HG03571 (cell line): Measurements from ENCODE around the gene AGAP1.

Experiments used
- ATAC-seq: cut with Tn5 transposase; IDR thresholded peaks from one replicate; pipeline ENCODE4 v1.9.1; 2021; ENCODE audit not compliant: unreplicated experiment

The AGAP1 gene

DNA sequence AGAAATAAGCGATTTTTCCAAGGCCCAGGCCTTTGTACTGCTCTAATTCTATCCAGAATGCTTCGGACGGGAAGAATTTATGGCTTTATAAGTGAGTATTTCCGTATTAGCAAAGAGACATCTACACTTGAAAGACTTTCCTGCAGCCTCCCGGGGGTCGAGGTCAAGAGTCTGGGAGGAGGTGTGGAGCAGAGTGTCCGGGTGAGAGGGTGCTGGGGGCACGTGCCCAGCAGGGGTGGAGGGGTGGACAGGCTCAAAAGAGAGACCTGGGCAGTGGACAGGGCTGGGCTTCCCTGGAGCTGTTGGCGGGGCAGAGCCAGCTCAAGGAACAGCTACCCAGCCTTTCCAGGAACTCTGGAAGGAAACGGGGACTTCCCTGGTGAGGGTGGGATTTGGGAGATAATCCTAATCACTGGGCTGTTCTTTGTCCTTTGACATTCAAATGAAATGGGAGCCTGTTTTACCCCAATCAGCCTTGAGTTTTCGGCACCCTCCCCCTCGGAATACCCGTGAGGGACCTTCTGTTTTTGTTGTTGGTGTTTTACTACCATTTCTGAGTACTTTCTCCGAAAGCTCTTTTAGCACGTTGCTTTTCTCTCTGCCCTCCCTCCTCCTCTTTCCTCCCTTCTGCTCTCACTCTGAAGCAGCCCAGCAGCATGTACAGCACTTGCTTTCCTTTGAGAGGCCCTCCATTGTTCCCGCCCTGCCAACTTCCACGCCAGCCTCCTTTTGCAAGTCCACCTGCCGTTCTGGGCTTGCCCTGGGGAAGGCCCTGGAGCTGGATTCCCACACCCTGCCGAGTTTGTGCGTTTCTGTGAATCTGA is 164.7 kb downstream of the AGAP1 start:
- ATAC-seq, result no peak

- ATAC-seq, result no peak
Measured at GRCh38 chr2:235659767-235660322, 166.0 kb downstream of the AGAP1 start.

GRCh38 chr2:235660484-235661082 is 166.7 kb downstream of the AGAP1 start:
- ATAC-seq, result no peak

DNA sequence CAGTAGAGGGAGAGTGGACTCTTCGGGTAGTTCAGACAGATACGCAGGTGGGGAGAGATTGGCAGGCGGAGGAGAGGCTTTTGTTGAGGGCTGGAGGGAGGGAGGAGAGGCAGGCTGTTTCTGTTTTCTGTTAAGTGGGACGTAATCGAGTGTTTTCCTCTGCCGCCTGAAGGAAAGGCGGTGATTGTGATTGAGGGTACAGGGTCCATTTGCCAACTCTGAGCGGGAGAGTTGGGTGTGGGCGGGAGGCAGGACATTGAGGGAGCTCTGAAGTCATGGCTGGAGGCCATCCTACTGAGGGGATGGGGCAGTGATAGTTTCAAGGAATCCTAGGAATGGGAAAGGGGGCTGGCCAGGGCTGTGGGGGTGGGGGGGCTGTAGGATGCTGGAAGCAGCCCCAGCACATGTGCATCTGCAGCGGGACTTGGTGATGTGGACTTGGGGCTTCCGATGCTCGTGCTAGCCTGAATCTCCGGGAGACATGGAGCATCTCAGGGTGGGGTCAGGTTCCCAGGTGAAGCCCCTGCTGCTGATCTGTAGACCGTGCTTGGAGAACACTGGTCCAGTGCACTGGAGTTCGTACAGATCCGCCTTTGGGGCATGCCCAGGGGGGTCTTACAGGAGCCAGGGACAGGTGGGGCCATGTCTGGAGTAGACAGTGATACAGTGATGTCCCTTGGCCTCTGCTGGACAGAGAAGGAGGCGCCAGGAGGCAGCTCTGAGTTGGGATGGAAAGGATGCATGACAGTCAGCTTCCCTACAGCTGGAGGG is 167.5 kb downstream of the AGAP1 start:
- ATAC-seq, result no peak

DNA sequence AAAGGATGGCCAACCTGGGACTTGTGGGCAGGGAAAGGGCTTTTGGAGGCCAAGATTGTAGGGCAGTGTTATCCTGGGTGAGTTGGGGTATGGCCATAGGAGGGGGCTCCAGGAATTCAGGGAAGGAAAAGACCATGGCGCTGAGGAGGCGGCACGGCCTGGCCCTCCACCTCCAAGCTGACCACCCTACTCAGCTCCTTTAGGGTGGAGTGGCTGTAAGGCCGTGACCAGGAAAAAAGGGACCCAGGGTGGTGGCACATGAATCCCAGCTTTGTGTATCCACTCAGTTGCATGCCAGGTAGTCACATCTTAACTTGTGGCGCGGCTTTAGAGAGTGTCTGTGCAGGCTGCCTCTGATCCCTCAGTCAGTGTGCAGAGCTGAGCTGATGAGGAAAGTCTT is 168.1 kb downstream of the AGAP1 start:
- no peak for ATAC-seq

DNA sequence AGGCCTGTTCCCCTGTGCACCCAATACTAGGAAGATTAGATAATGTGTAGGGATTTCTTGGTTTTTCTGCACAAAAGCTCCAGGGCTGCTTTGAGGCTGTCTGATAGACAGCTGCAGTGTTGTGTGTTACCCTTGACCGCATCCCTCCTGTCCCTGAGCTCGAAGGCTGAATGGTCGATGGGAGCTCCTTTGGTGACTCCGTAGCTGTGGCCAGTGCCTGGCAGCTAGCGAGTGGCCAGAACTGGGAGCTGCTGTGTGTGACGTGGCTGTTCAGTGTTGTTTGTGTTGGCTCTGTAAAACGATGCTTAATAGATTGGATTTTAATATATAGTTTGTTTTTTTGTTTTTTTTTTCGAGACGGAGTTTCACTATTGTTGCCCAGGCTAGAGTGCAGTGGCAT is 170.0 kb downstream of the AGAP1 start:
- ATAC-seq, result no peak

GRCh38 chr2:235665661-235666212 is 171.9 kb downstream of the AGAP1 start:
- ATAC-seq, result no peak

DNA sequence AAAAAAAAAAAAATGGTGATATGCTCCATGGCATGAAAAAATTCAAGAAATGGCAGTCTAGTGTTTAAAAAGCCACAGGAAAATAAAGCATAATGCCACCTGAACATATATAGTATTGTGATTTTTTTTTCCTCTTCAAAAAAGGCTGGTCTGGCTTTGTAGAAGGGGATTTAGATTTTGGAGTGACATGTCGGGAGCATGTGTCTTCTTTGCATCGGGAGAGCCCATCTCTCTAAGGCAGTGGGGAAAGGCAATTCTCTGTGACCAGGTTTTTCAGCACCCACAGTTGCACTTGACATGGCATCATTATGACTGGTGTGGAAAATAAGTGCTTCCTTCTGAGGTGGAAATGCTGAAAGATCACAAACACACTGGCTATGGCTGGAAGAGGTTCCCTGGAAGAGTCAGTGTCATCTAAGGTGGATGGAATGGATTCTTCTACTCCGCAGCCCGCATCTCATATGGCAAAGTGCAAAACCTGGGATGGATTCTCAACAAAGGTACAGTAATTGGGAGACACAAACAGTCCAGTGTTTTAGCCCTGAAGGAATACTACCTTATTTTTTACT is 172.5 kb downstream of the AGAP1 start:
- no peak for ATAC-seq

DNA sequence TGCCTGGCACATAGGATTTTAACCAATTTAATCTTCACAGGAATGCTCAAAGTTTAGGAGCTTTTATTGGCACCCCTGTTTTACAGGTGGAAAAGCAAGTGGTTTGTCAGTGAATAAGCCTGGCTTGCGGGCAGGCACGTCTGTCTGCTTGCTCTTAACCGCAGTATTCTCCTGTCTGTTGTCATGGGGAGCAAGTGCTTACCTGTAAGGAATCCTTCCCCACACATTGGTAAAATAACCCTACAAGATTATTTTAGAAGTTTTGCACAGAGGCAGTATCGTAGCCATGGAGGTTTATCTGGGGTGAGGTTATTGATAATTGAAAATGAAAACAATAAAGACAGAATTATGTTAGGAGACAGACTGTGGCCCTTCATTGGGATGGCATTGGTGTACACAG is 174.9 kb downstream of the AGAP1 start:
- ATAC-seq, result no peak

DNA sequence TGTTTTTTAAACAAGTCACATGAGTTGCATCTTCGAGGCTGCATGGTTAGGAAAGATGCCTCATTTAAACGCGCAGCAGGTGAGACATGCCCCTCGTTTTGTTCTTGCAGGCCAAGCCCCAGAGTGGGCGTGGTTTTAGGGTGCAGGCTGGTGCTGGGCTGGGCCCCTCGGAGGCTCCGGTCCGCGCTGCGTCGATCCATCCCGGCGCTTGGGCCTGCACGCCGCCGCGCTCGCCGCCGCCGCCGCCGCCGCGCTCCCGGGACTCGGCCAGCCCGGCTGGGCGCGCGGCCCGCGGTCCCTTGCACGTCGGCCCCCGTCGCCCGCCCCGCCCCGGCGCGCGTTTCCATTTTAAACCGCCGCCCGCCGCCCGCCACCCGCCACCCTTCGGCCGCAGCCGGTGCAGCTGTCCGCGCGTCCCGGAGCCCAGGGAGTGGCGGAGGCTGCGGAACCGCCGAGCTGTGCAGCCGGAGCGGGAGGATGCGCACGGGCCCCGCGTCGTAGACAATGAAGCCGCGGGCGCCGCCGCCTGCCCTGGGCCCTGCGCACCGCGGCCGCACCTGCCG is 175.5 kb downstream of the AGAP1 start:
- no peak for ATAC-seq

DNA sequence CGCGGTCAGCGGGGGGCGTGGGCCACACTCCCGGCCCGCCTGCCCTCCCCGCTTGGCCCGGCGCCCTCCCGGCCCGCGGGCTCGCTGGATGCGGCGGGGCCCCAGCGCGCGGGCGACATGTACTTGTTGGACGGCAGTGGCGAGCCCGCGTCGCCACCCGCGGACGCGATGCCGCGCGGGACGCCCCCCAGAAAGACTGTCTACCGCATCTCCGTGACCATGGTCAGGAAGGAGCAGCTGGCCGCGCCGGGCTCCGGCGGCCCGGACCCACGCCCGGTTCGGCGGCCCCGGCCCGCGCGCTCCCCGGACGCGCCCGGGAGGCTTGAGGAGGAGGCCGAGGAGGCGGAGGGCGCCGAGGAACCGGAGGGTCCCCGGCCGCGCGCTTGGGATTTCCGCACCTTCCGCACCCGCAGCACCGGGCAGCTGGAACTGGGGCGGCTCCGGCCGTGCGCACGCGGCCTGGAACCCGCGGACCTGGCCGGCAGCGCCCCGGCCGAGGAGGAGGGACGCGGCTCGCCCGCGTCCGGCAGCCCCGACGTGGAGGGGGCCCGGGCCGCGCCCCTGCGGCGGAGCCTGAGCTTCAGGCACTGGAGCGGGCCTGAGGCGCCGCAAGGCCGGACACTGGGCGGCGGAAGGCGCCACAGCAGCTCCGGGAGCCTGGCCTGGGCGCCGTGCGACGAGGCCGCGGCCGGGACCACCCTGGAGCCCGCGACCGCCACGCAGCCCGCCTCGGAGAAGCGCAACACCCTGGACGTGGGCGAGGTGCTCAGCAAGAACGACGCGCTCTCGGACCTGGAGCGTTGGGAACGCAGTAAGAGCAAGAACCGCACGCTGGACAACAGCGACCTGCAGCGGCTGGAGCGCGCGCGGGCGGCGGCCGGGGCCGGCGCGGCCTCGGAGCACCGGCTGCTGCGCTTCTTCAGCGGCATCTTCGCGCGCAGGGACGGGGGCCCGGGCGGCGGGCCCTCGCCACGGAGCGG is 176.4 kb downstream of the AGAP1 start:
- ATAC-seq, result no peak

DNA sequence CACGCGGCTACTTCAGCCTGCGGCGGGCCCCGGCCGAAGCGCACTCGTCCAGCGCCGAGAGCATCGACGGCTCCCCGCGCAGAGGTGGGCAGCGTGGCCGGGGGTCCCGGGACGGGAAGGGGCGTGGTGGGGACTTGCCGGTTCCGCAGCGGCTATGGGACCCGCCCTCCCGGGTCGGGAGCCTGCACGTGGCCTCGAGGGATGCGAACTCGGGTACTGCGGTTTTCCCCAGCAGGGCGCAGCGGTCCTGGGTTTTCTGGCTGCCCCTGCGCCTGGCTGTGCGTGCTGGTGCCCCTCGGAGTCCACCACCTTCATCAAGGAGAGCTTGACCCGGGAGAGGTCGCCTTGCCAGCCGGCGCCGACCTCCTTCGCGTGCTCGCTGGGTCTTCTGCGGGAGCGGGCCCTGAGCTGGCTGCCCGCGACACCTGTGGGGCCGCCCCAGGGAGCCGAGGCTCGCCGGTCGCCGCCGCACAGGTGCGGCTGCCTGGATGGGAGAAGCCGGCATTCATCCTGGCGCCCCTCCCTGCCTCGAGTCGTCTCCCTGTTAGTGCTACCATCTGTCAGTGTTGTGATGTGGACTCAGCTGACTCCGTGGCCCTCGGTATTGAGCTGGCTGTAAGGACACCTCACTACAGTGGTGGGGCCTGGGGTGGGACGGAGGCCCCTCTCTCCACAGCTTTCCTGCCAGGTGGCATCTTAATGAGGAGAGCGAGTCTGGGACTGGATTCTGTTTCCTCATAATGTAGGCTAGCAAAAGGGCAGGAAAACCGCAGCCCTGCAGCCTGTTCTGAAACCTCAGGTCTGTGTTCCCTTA is 177.3 kb downstream of the AGAP1 start:
- ATAC-seq, result no peak

DNA sequence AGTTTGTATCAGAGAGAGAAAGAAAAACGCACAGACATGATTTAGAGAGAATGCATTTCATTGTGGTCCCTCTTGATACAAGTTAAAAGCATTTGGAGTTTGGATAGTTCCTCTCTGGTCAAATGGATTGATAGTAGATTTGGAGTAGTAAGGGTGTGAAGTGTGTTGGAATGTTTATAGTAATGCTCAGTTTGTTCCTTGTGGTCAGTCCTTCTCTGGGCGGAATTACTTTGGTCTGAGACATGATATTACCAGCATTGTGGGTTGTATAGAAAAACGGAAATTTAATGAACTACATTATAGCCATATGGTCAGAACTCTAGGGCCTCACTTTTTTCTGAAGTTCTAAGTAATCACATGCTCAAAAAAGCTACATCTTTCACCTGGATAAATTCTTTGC is 178.9 kb downstream of the AGAP1 start:
- ATAC-seq, result no peak

DNA sequence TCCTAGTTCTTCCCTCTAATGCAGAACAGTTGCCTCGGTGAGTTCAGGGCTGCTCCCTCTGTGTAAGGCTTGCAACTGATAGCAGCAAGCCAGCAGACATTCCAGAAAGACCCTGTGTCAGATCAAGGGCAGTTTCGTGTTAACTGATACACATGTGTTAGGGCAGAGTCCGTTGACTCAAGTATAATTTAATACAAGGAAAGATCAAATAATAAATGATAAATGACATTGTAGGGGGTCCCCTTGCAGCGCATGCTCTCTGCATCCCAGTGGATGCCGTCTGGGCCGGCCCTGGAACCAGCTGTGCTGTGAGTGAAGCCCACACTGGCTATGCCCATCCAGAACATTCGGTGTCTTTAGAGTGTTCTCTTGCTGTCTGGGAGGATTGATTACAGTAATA is 180.3 kb downstream of the AGAP1 start:
- ATAC-seq, result no peak

- ATAC-seq, result no peak
Measured at GRCh38 chr2:235674812-235675211, 181.0 kb downstream of the AGAP1 start.

DNA sequence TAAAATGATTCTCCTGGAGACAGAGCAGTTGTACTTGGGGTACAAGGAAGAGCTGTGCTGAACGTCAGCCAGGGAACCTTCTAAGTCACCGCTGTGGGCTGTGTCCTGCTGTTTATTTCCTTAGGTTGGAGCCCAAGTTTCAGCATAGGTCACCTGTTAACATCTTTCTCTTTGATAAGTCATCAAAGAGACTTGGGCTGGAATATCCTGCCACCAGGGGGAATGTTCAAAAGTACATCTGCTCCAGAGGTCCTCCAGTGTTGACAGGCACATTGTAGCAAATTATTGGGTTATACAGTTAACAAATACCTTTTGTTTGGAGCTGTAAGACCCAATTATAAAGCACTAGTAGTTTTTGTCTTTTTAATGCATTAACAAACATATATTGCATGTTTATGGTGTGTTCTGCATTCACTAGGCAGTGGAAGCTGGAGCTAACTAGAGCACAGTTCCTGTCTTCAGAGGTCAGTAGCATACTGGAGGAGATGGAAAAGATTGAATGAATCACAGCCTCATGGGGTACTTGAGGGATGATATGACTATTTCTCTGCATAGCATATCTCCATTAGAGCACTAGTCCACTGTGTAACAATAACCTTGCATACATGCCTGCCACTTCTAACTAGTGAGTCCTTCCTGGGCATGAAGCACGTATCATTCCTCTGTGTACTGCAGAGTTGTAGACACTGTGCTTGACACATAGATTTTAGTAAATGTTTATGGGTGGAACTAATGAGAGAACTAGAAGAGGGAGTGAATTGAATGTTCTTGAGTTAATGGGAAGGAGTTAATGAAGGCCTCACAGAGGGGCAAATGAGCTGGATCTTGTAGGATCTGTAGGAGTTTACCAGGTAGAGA is 182.1 kb downstream of the AGAP1 start:
- no peak for ATAC-seq

GRCh38 chr2:235676536-235676799 is 182.6 kb downstream of the AGAP1 start:
- ATAC-seq, result no peak

- no peak for ATAC-seq
Measured at GRCh38 chr2:235677276-235677788, 183.5 kb downstream of the AGAP1 start.
